Measurements from ENCODE around the gene HTRA2.

Gene HTRA2

DNA sequence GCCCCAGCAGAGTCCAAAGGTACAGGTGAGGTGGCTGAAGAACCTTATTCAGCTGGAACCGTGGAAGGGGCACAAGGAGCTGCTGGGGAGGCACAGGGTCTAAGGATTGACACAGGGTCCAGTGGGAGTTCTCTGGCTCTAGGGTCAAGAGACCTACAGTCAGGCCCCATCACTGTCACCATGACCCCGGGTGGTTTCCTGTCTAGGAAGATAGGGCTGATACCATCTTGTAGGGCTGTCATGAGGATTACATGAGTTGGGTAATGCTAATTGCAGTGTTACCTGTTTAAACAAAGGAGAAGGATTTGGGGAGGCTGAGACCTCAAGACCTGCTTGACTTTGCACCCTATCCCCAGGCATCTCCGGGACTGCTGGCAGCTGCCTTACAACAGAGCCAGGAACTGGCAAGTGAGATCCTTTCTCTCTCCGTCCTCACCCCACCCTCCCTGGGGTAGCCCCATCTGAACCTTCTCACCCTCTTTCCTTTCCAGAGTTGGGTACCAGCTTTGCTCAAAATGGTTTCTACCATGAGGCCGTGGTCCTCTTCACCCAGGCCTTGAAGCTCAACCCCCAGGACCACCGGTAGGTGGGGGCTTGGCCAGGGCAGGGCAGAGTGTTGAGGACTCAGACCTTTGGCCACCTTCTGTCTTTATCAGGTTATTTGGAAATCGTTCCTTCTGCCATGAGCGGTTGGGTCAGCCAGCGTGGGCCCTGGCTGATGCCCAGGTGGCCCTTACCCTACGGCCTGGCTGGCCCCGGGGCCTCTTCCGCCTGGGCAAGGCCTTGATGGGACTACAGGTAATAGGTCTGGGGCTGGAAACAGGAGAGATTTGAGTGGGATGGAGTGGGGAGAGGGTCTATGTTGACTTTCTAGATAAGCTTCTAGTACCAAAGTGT lies 37.8 kb upstream of the HTRA2 start:
- H3K36me3 ChIP-seq (ENCODE audit: control insufficient read depth, insufficient read depth, low read length): peaks cover 59% of the 10 kb centered on the region
- WGBS, 2 experiments (ENCODE audit: insufficient coverage in 2 of 2): 97 to 99% methylated on average over 8 to 10 of the region's 12 CpGs
- H3K4me3 ChIP-seq (ENCODE audit: extremely low read depth, insufficient read depth, low read length, poor library complexity, severe bottlenecking): no peak overlapping the region

DNA sequence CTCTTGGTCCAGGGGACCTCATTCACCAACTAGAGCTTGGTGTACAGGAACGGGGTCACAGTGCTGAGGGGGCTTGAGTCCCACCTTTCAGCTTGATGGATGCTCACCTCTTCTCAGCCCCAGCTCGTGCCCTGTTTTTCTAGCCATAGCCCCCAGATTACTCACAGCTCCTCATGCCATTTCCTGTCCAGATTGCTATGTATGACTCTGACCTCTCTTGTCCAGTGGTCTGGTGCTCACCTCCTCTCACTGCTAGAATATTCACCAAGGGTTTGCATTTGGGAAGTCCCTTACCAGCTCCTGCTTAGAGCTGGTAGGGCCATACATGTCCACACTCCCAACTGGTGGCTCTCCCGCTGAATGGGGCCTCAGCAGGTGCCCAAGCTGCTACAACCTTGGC lies 36.2 kb upstream of the HTRA2 start:
- Histone ChIP-seq H3K4me3 (ENCODE audit: extremely low read depth, insufficient read depth, low read length, poor library complexity, severe bottlenecking) (no peak overlapping the region), H3K4me1 (ENCODE audit: control insufficient read depth, insufficient read depth, low read length, poor library complexity, severe bottlenecking) (peaks cover 6% of the 10 kb centered on the region), H3K36me3 (ENCODE audit: control insufficient read depth, insufficient read depth, low read length) (peaks cover 47% of the 10 kb centered on the region), H3K27ac (ENCODE audit: low read depth, low read length, severe bottlenecking) (no peak overlapping the region), H3K9me3 (ENCODE audit: control insufficient read depth, low read length) (no peaks in the 10 kb centered on the region)
- WGBS, 2 experiments (ENCODE audit: insufficient coverage in 2 of 2): 92 to 98% methylated on average over 3 of the region's 3 CpGs

More for the DNA sequence above, 37.8 kb upstream of the HTRA2 start:
- H3K4me1 ChIP-seq (ENCODE audit: control insufficient read depth, insufficient read depth, low read length, poor library complexity, severe bottlenecking): no peaks in the 10 kb centered on the region
- H3K9me3 ChIP-seq (ENCODE audit: control insufficient read depth, low read length): no peaks in the 10 kb centered on the region
- no peak overlapping the region for H3K27ac ChIP-seq (ENCODE audit: low read depth, low read length, severe bottlenecking)

DNA sequence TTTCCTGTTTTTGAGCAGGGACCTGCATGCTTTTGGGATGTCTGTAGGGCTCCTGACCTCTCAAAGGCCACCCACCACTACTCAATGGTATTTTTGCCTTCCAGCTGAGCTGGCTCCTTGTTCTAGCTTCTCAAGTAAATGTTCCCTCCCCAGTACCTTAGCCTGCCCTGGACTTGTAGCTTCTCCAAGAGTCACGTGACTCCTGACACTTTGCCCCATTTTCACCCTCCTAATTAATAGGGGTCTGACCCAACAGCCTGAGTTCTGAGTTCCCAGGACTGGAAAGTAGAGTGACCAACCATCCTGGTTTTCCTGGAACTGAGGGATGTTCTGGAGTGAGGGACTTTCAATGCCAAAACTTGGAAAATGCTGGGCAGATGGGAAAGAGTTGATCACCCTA lies 34.3 kb upstream of the HTRA2 start:
- Histone ChIP-seq H3K9me3 (ENCODE audit: control insufficient read depth, low read length) (no peaks in the 10 kb centered on the region), H3K4me1 (ENCODE audit: control insufficient read depth, insufficient read depth, low read length, poor library complexity, severe bottlenecking) (peaks cover 13% of the 10 kb centered on the region), H3K36me3 (ENCODE audit: control insufficient read depth, insufficient read depth, low read length) (peaks cover 42% of the 10 kb centered on the region), H3K4me3 (ENCODE audit: extremely low read depth, insufficient read depth, low read length, poor library complexity, severe bottlenecking) (no peak overlapping the region), H3K27ac (ENCODE audit: low read depth, low read length, severe bottlenecking) (no peak overlapping the region)
- WGBS, 2 experiments (ENCODE audit: insufficient coverage in 2 of 2): 100% methylated on average over 1 of the region's 1 CpG; no CpG with 5 or more reads in 1 of the 2 experiments

DNA sequence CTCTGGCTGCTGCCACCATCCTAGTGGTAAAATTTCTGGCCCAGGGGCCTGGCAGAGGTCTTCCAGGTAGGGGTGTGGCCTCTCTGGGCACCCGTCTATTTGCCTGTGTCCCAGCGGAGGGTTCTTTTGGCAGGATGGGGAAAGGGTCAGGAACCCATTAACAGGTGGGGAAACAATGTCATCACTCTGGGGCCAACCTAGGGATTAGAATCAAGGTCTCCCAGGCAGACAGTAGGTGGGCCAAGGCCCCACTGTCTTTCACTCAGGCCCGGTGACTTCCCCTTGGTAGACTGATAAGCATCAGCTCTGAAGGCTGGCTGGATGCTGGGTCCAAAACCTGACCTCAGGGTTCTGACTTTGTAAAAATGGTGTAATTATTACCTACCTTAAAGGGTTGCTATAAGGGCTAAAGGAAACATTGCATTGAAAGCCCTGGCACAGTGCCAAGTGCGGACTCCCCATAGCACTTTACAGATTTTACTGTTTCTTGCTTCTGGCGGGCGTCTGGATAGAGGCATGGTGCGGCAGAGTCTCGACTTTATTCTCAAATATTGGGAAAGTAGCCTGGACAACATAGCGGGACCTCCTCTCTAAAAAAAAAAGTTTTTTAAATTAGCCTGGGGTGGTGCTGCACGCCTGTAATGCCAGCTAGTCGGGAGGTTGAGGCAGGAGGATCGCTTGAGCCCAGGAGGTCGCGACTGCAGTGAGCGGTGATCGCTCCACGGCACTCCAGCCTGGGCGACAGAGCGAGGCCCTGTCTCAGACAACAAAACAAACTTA lies 32.5 kb upstream of the HTRA2 start:
- Histone ChIP-seq H3K4me1 (ENCODE audit: control insufficient read depth, insufficient read depth, low read length, poor library complexity, severe bottlenecking) (peaks cover 17% of the 10 kb centered on the region), H3K9me3 (ENCODE audit: control insufficient read depth, low read length) (no peaks in the 10 kb centered on the region), H3K27ac (ENCODE audit: low read depth, low read length, severe bottlenecking) (no peak overlapping the region), H3K4me3 (ENCODE audit: extremely low read depth, insufficient read depth, low read length, poor library complexity, severe bottlenecking) (peak overlapping the region; percentile 39), H3K36me3 (ENCODE audit: control insufficient read depth, insufficient read depth, low read length) (peaks cover 24% of the 10 kb centered on the region)
- 82 to 93% methylated on average over 10 to 19 of the region's 19 CpGs for WGBS, 2 experiments (ENCODE audit: insufficient coverage in 2 of 2)

DNA sequence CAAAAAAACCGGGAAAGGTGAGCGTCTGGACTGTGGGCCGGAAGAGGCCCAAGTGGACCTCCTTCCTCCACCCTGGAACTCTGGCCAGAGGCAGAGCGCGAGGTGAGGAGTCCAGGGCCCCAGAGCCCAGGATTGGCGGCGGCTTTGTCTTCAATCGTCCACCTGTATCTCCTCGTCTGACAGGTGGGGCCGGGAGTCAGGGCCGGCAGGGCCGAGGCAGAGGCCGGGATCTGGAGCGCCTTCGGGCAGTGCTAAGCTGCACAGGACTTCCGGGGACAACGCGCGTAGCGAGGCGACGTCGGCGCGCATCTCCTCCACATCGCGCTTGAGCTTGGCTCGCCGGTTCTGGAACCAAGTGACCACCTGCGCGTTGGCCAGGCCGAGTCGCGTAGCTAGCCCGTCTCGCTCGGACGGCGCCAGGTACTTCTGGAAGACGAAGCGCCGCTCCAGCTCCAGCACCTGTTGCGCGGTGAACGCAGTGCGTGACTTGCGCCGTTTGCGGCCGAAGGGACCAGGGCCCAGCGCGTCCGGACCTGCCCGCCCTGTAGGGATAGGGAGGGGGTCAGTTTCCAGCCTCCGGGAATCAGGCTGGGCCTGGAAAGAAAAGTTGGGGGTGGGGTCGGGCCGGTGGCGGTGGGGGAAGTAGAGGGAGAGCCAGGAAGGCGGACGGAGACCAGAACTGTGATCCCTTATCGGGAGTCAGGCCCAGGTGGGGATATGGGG lies 31.8 kb upstream of the HTRA2 start:
- WGBS, 2 experiments (ENCODE audit: insufficient coverage in 2 of 2): 5% methylated on average over 47 to 54 of the region's 61 CpGs
- Histone ChIP-seq H3K4me3 (ENCODE audit: extremely low read depth, insufficient read depth, low read length, poor library complexity, severe bottlenecking) (peak overlapping the region; percentile 39), H3K27ac (ENCODE audit: low read depth, low read length, severe bottlenecking) (no peak overlapping the region), H3K9me3 (ENCODE audit: control insufficient read depth, low read length) (no peaks in the 10 kb centered on the region), H3K4me1 (ENCODE audit: control insufficient read depth, insufficient read depth, low read length, poor library complexity, severe bottlenecking) (peaks cover 17% of the 10 kb centered on the region), H3K36me3 (ENCODE audit: control insufficient read depth, insufficient read depth, low read length) (peaks cover 17% of the 10 kb centered on the region)

DNA sequence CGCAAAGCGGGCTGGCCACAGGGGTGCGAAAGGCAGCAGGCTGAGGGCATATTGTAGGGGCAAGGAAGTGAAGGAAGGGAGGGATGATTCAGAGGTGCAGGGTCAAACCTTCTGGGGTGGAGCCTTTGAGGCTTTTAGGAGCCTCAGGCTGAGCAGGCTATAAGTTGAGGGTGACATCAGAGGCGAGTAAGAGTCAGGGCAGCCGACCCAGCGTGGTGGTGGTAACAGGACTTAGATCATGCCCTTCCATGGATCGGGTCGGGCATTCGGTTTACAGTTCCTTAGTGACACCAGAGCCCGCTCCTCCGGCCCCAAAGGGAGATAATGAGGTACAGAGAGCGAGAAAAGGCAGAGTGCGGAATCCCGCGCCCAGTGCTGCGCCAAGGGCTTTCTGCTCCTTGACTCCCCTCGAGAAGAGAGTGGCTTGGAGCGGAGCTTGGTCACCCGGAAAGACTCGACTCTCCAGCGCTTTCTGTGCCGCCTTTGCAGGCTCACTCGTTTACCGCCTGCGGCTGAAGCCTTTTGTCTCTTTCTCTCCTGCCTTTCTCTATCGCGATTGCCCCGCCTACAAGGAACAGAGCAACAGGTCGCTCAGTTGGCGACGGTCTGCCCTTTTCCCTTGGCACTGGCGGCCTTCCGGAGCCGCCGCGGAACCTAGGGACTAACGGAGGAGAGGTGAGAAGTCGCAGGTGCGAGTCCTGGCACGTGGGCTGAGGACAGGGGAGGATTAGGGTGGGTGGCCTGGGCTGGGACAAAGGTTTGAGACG lies 31.1 kb upstream of the HTRA2 start:
- H3K36me3 ChIP-seq (ENCODE audit: control insufficient read depth, insufficient read depth, low read length): peaks cover 14% of the 10 kb centered on the region
- H3K9me3 ChIP-seq (ENCODE audit: control insufficient read depth, low read length): no peaks in the 10 kb centered on the region
- WGBS, 2 experiments (ENCODE audit: insufficient coverage in 2 of 2): 2 to 3% methylated on average over 29 to 34 of the region's 41 CpGs
- H3K27ac ChIP-seq (ENCODE audit: low read depth, low read length, severe bottlenecking): no peak overlapping the region
- peak overlapping the region; percentile 39 for H3K4me3 ChIP-seq (ENCODE audit: extremely low read depth, insufficient read depth, low read length, poor library complexity, severe bottlenecking)
- peaks cover 18% of the 10 kb centered on the region for H3K4me1 ChIP-seq (ENCODE audit: control insufficient read depth, insufficient read depth, low read length, poor library complexity, severe bottlenecking)

DNA sequence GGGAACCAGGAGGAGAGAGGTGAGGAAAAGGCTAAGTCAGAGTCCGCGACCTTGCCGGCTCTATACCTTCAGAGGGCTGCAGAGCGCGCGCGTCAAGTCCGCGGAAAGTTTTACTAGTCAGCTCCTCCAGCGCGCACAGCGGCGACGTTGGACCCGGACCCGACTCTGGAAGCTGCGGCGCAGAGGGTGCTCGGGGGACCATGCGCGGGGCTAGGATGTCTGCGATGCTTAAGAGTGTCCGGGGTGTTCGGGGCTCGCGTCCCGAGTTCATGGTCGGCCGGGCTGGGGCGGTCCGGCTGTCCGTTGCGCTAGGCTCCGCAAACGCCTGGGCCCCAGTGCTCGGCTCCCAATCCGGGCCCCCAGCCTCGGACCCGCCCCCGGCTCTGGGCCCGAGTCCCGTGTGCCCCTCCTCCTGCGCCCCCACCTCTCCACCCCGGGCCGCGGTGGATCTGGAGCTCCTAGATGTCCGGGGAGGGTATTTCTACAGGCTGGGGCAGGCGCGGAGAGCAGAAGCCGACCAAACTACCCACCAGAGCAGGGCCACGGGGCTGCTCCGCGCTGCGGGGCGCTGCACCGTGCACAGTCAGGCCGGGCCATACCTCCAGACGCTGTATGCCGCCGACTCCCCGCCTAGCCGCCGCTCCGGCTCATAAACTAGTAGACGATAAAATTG lies 30.3 kb upstream of the HTRA2 start, which contains the start of gene LBX2:
TSS of gene LBX2 (minus strand) at position 337 of the 673 bp plus-strand sequence. CDS start at position 271, 66 bp downstream.
- H3K4me1 ChIP-seq (ENCODE audit: control insufficient read depth, insufficient read depth, low read length, poor library complexity, severe bottlenecking): peaks cover 21% of the 10 kb centered on the region
- H3K27ac ChIP-seq (ENCODE audit: low read depth, low read length, severe bottlenecking): no peak within 1 kb of the TSS
- no peaks in the 10 kb centered on the region for H3K9me3 ChIP-seq (ENCODE audit: control insufficient read depth, low read length)
- peak within 1 kb of the TSS; percentile 39 for H3K4me3 ChIP-seq (ENCODE audit: extremely low read depth, insufficient read depth, low read length, poor library complexity, severe bottlenecking)
- 2 to 3% methylated on average over 51 to 58 of the region's 65 CpGs for WGBS, 2 experiments (ENCODE audit: insufficient coverage in 2 of 2)
- peaks cover 9% of the 10 kb centered on the region for H3K36me3 ChIP-seq (ENCODE audit: control insufficient read depth, insufficient read depth, low read length)

DNA sequence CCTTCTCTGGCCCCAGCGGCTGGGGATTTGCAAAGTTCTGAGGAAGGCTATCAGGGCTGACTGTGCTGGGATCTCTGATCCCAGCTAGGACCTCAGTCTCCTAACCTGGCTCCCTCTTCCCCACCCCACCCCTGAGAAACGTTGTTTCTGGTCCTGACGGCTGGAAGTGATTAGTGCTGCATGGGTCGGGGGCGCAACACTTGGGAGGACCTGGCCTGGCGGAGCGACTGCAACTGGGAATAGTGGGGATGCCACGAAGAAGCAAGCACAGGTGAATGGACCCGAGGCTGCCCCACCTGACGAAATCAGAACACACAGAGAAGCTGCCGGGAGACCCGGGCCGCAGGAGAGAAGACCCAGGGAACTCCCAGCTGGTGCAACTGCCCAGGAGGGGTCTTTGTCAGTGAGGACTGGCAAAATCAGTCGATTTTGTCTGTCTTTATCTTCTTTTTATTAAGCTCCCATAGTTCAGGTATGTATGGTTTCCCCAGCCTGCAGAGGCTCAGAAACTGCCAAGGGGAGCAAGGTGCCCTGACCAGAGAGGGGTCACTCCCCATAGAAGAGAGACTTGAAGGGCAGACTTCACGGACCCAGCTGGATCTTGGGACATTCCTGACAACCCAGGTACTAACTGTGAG lies 29.7 kb upstream of the HTRA2 start:
- Histone ChIP-seq H3K4me1 (ENCODE audit: control insufficient read depth, insufficient read depth, low read length, poor library complexity, severe bottlenecking) (peaks cover 21% of the 10 kb centered on the region), H3K4me3 (ENCODE audit: extremely low read depth, insufficient read depth, low read length, poor library complexity, severe bottlenecking) (peak overlapping the region; percentile 39)
- 21 to 33% methylated on average over 14 to 15 of the region's 15 CpGs for WGBS, 2 experiments (ENCODE audit: insufficient coverage in 2 of 2)

DNA sequence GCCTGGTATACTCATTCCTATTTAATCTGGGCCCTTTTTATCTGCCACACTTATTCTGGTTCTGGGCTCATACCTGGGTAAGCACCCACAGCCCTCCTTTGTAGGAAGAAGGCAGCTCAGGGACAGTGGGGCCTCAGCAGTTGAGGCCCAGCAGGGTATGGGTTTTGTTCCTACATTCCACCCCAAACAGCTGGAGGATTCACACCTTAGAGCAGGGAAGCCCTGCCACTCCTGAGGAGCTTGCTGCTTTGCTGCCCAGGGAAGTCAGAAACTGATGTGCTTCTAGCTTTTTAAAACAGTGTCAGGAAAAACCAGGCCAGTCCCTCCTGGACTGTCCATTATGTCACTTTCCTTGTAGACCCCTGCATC lies 29.2 kb upstream of the HTRA2 start:
- H3K9me3 ChIP-seq (ENCODE audit: control insufficient read depth, low read length): no peaks in the 10 kb centered on the region
- no peak overlapping the region for H3K27ac ChIP-seq (ENCODE audit: low read depth, low read length, severe bottlenecking)
- H3K36me3 ChIP-seq (ENCODE audit: control insufficient read depth, insufficient read depth, low read length): peaks cover 13% of the 10 kb centered on the region
- H3K4me3 ChIP-seq (ENCODE audit: extremely low read depth, insufficient read depth, low read length, poor library complexity, severe bottlenecking): no peak overlapping the region
- H3K4me1 ChIP-seq (ENCODE audit: control insufficient read depth, insufficient read depth, low read length, poor library complexity, severe bottlenecking): peaks cover 21% of the 10 kb centered on the region

More for the DNA sequence above, 29.7 kb upstream of the HTRA2 start:
- Histone ChIP-seq H3K9me3 (ENCODE audit: control insufficient read depth, low read length) (no peaks in the 10 kb centered on the region), H3K36me3 (ENCODE audit: control insufficient read depth, insufficient read depth, low read length) (peaks cover 11% of the 10 kb centered on the region), H3K27ac (ENCODE audit: low read depth, low read length, severe bottlenecking) (no peak overlapping the region)

All from mesodermal cell (in vitro differentiated cells).